LoVo (cell line): ENCODE results near the gene CRYBG3.

Source experiments
- DNase-seq: peaks from one replicate; pipeline ENCODE4 v3.0.0-alpha.2; 2016; ENCODE audit warnings: low spot score

CRYBG3 gene

DNA sequence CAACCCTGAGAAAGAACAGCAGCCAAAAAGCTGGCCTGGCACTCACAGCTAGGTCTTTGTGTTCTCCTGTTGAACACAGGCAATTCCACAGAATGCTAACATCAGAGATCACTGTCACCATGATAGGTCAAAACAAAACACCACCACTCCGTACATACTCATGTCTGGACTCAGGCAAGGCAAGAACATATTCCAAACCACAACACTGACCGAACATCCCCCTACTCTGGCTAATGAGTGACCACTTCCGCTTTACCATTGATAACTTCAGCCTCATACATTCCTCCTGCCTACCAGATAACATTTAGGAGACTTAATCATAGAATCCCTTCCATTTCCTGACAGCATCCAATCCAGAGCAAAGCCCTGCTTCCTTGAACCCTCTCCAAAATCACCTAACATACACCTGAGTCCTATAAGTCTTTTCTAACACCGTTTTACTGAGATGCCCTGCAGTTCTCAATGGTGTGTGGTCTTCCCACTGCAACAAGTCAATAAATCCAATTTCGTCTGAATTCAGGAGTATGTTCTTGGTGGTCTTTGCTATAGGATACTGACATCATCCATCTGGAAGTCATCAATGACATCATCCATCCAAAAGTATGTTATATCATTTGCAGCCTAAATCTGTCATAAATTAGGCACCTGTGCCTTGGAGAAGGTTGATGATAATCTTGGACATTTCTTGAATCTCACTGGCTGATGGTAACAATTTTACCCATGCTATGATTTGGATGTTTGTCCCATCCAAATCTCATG lies 126.7 kb downstream of the CRYBG3 start:
- no peak for DNase-seq

DNA sequence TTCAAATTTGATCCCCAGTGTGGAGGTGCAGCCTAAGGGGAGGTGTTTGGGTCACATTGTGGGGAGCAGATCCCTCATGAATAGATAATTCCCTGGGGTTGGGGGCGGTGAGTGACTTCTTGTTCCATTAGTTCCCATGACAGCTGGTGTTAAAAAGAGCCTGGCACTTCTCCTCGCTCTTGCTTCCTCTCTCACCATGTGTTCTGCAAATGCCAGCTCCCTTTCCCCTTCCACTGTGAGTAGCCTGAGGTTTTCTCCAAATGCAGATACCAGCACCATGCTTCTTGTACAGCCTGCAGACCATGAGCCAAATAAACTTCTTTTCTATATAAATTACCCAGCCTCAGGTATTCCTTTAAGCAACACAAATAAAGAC lies 127.3 kb downstream of the CRYBG3 start:
- no peak for DNase-seq

DNA sequence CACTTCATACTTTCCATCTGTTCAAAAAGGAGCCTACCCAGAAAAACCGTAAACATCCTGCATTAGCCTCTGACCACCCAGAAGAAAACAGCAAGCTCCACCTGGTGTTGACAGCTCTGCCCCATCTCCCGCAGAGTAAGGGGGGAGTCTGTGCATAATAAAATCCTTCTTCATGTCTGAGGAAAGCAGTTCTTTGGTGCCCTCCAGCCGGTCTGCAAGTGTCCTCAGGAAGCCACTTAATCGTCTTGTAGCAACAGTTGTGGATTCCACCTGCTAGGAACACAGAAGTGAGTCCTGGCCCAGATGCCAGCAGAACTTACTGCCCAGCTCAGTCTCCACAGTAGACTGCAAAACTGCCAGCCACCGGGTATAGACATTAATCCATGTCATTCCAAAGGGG lies 127.9 kb downstream of the CRYBG3 start:
- no peak for DNase-seq

DNA sequence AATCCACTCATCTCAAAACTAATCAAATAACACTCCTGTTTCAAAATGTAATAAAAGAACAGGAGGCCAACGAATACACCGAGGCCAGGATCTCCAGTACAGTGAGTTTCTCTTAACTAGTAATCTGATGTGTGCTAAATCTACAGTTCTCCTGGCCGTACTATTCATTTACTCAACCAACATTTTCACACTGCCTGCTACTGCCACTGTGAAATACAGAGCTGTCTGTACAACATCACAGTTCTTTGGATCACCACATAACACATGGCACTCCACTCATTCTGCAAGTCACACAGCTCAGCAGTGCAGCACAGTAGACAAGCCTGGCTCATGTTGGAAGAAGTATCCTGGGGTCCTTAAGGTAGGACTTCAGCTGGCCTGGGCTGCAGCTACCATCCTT lies 128.5 kb downstream of the CRYBG3 start:
- no peak for DNase-seq

DNA sequence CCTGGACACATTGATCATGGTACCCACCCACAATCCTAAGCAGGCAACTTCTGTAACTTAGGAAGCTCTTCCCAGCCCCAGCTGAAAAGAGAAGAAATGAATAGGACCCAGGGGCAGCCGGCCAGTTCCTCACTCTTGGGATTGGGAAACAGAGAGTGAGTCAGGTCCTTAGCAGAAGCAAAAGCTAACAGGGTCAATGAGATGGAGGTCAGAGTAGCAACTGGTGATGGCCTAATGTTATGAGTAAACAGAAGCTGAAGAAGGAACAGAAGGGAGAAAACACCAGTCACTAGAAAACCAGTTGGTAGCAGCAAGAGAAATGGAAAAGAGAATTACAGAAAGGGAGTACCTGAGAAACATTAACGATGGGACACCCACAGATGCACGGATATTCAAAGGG lies 130.5 kb downstream of the CRYBG3 start:
- DNase-seq, result no peak

DNA sequence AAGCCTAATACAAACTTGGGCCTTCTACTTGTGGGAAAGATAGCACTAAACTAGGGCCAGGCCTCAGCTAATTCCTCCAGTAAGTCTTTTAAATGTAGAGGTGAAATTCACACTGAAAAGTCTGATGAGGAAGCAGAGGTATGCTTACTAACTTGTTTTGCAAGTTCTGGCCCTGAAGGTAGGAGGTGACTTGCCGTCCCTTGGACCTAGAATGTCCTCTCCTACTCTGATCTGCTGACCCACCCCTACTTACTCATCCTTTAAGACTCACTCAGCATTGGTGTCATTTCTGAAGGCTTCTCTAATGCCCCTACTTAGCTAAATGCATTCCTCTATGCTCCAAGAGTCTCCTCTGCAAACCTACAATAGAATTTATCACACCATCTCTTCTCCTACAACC lies 131.1 kb downstream of the CRYBG3 start:
- DNase-seq, result no peak

DNA sequence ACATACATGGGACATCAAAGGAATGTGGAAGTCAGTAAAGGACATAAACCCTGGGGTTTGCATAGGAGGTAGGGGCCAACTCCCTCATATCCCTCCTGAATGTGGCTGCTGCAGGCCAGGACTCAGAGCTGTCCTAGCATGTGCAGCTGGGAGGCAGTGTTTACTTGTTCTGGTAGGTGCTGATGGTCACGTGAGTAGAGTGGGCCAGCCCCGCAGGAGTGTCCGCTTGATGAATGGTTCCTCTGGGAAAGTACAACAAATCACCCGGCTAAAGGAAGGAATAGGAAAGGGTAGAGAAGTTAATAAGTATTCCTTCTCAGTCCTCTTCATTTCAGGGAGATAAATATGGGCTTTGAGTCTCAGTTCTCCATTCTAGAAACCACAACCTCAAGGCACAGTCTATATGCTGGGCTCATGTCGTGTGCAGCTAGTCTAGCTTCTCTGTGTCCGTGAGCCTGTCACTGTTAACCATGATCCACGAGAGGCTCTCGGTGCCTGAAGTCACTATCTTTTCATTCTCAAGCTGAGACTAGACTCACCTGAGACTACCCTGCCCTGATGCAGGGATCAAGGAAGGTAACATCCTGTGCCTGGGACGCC lies 132.5 kb downstream of the CRYBG3 start:
- no peak for DNase-seq

DNA sequence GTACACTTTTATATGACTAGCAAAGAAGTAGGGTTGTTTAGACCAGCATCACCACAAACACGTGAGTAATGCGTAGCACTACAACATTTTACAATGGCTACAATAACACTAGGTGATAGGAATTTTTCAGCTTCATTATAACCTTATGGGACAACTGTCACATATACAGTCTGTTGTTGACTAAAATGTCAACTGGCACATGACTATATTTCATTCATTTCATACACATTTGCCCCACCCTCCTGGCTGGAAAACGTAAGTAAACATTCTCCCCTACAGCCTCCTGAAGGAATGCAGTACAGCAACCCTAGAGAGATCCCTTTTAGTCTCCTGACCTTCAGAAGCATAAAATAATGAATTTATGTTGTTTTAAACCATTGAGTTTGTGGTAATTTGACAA lies 134.2 kb downstream of the CRYBG3 start:
- no peak for DNase-seq

DNA sequence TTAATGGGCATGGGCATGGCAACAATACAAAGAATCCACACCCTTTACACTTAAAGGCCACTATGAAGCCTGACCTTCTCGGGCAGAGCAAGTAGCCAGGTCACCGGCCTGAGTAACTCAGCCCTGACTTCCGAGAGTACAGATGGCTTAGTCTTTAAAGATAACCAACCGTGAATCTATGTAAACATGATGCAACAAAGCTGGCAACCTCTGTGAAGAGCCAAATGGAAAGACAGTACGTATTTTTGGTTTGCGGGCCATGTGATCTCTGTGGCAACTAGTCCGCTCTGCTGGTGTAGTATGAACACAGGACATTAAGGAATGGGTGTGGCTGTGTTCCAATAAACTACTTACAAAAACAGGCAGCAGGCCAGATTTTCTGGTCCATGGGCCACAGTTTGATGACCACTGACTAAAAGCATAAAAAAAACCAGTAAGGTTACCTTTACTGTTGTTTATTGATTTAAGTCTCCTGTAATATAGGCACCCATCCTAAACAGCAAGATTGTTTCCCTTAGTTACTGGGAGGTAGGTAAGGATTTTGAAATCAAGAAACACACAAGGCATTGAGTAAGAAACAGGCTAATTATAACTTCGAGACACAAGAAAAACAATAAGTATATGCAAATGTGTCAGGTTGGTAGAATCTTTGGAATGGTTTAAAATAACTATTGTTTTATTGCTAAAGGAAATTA lies 136.0 kb downstream of the CRYBG3 start:
- no peak for DNase-seq

DNA sequence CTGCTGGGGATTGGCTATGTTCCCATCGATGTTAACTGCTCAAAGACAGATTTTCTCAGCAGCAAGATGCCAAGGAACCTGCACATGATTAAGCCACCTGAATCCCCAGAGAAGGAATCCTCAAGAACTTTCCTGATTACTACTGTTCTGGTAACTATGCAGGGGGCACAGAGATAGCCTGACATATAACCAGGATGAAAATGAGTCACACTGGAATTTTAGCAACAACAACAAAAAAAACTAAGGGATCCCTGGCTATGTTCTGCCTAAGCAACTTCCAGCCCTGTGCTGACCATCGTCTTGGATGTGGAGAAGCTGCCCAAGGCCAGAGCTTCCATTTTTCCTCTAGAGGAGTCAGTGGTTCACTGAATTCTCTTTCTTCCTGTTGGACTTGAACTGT lies 136.6 kb downstream of the CRYBG3 start:
- DNase-seq, result no peak

DNA sequence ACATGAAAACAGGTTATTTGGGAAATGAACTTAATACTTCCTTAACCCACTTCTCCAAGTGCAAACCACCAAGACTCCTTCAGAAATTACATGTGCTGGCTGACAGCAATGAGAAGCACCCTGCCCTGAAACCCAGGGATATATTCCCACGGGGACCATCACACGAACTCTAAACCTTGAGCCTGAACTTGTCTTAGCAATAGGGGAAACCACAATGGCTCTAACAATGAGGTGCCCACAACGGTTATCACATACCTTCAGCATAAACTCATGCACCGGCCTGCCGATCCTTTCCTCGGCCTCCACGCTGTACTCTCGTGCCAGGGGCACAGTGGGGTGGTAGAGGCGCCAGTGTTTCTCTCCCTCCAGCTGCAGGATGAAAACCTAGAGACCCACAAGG lies 137.0 kb downstream of the CRYBG3 start:
- DNase-seq, result no peak

DNA sequence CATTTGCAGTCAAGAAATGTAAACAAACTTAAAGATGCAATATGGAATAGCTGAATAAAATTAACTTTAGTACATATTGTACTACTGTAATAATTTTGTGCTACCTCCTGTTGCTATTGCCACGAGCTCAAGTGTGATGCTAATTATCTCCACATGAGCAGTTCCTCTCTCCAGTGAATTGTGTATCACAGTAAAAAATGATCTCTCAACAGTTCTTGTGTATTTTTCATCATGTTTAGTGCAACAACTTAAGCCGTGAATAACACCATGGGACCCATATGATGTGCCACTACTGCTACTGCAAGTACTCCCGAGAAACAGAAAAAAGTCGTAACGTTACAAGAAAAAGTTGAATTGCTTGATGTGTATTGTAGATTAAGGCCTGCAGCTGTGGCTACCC lies 138.1 kb downstream of the CRYBG3 start:
- DNase-seq, result no peak

DNA sequence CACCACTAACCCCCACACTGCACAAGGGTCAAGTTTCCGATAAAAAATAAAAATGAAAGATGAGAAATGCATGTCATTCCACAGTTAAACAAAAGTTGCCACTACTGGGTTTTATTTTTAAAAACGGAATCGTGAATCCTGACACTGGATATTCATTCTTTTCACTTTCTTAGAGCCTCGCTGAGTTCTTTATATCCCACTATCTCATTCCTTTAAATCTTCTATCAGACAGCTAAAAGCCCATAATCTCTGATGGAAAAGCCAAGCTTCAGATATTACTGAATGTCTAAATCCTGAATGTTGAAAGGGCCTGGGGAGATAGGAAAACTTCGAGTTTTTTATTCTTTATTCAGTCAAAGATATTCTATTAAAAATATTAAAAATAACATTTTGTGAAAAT lies 138.7 kb downstream of the CRYBG3 start:
- DNase-seq, result no peak

DNA sequence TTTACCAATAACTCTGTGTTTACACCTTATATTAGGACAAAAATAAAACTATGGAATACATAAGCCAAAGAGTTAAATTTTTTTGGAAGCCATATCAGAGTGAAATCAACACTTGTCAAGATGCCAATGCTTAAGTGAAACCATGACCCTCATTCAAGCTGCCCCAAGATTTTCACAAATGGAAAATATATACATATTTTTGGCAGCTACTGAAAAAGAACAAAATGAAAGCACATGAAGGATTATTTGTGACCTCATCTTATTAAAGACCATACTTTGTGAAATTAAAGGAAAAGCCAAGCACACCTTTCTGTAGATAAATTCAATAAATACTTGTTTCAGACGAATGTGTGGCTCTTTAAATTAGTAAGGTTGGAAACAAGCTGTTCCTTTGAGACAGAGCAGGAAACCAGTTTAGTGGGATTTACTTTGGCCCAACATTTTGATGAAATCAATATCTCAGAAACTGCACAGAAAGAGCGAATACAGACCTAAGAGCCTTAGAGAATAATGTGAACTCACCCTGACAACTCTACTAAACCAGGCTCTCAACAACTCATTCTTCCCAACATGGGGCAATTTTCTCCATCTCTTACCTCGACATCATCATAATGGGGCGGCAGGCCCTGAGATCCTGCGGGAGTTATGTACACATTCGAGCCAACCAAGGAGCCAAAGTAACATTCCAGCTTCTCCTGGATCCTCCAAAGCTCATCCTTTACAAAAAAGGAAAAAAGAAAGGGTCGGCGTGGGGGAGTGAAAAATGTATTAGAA lies 139.4 kb downstream of the CRYBG3 start:
- DNase-seq, result no peak

DNA sequence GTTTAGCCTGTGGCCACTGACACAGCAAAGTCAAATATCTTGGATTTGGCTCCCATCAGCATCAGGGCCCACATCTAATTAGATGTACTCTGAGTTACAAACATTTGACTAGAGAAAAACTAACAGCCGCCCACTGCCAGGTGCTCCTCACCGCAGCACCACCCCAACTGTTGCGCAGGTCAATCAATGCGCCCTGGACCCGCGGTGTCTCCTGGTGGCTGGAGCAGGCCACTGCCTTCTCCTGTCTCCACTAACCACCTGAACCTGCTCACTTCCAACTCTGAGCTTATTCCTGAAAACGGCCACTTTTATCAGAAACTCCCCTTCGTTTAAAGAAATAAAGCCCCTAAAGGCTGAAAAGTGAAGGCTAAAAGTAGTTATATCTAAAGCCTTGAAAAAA lies 146.2 kb downstream of the CRYBG3 start:
- DNase-seq, result no peak

DNA sequence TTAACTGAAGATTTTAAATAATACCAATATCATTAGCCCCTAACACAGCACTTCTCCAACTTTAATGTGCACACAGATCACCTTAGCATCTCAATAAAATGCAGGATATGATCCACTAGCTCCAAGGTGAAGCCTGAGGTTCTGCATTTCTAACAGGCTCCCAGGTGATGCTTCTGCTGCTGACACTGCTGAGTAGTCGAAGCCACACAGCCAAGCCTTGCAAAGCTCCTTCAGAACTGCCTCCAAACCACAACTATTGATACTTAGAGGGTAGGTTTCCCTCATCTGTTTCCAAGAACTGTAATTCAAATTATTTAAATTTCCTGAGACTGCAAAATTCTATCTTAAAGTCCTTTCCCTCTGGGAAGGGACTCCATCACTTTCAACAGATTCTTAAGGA lies 146.6 kb downstream of the CRYBG3 start:
- no peak for DNase-seq

DNA sequence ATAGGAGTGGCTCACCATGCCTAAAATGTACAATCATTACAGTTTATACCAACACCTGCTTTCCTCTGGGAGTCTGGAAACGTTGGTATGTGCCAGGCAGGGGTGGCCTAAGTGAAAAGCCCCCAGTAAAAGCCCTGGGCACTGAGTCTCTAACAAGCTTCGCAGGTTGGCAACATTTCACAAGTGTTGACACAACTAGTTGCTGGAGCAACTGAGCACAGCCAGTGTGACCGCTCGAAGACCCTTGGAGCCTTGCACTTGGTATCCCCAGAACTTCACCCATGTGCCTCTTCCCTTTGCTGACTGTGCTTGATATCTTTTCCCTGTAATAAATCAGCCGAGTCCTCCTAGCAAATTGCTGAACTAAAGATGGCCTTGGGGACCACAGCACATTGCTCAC lies 147.7 kb downstream of the CRYBG3 start:
- DNase-seq, result no peak

DNA sequence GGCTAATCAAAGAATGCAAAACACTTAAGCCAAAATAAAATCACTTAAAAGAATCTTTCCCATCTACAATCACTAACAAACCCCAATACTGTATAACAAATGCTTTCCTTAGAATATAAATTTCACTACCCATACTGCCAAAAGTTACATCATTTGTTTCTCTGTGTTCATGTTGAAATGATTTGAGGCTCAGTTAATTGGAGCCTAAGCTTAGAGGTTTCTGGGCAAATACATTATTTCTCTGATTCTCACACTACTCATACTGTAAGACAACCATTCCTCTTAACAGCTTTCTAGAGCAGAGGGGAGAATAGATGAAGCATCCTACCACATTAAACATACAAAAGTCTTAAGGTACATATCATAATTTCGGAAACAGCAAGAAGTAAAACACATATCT lies 148.3 kb downstream of the CRYBG3 start:
- no peak for DNase-seq

DNA sequence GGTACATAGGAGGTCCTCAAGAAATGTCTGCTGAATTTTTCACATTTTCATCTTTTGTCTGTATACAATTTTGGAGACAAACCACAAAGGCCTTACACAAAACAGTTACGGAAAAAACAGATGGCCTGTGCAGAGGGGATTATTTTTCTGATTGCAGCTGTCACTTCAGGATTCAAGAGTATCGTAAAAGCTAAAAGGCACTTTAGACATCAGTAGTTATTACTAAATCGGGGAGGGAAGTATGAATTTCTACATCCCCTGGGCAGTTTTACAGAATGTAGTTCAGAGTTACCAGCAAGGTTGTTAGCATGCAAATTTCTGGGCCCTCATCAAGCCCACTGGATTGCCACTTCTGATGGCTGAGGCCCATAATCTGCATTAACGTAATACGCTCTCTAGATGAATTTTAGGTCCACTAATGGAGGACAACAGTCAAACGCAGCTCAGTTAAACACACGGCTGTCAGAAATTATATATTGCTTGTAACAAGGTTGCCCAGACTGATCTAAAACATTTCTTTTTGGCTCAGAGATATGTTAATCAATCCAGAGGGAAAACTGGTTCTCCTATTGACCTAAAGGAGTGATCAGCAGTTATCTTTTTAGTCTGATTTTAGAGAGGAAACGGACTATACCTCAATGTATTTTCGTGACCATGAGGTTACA lies 149.3 kb downstream of the CRYBG3 start:
- DNase-seq, result no peak

DNA sequence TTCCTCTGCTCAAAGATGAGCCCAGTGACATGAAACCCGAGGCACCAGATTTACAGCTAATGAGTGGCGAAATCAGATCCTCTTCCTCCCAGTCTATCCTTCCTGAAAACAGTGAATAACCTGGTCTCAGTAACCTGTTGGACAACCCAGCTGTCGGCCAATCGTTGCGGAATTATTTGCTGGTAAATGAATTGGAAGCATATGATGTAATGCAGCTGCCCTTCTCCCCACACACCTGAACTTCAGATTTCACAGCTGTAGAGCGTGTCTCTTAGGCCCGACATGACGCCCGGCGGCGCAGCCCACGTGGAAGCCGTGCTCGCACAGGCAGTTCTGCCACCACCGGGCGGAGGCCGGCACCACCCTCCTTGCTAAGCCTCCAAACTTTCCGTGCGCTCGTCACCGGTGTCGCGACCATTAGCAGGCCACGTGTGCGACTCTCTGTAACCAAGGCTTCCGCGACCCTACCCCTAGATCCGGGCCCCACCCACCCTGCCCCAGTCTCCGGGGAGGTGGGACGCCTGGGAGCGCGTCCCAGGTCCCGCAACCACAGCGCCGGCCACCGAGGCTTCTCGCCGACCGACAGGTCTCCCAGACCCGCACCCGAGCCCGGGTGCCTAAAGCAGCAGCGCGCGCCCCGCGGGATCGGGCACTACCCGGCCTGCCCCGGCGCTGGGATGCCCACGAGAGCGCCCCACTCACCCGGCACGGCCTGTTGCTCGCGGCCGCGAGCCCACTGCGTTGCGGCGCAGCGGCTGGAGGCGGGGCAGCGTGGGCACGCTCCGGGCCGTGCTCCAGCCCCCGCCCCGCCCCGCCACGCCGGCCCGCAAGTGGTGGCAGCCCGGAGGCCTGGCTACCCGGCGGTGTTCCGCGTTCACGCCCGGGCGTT lies 150.1 kb downstream of the CRYBG3 start, which contains the start of gene RIOX2:
Gene RIOX2, minus strand, starts transcription at position 753 of the 889 bp plus-strand sequence. CDS start 4,838 bp downstream, outside the sequence.
- peak; percentile 78 for DNase-seq

DNA sequence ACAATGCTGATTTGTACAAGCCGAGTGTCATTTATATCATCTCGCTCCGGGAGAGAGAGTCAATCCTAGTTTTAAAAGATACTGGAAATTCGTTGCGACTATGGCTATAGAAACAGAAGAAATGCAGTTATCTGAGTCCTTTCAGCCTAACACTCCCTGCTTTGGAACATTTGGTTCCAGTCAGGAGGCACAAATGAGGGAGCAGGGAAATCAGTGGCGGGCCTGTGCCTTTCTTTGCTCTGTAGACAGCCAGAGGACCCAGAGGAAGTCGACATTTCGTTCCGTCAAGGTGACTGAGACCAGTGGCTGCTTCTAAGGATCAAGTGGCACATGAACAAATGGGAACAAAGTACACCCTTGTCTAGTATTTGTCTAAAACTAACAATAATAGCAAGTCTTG lies 151.2 kb downstream of the CRYBG3 start:
- DNase-seq, result no peak
